Muscle of leg (tissue), 11 donors: ENCODE measurements around the gene RGCC. TPM values are rescaled to one million over a fixed set of nuclear protein-coding genes. Genes with fewer than 3 reads are reported as not detected.
"Not testable (repeated sequence)": the region's sequence is repeated elsewhere in the genome, so short reads cannot be mapped to it uniquely, and the experiment has no call there.

Experiments used
- DNase-seq: peaks from one replicate; pipeline ENCODE4 v3.0.0; 2013
- H3K27ac ChIP-seq: one replicate; pipeline ENCODE4 v1.5.1; 2013; ENCODE audit warnings: mild to moderate bottlenecking, low read length, control low read depth
- H3K27me3 ChIP-seq: one replicate; pipeline ENCODE4 v1.6.1; 2013; ENCODE audit warnings: low read length; ENCODE audit not compliant: control insufficient read depth, insufficient read depth
- H3K36me3 ChIP-seq: one replicate; pipeline ENCODE4 v1.6.1; 2013; ENCODE audit warnings: low read length; ENCODE audit not compliant: control insufficient read depth, insufficient read depth
- H3K4me1 ChIP-seq: one replicate; pipeline ENCODE4 v1.6.1; 2013; ENCODE audit warnings: low read length; ENCODE audit not compliant: control insufficient read depth, insufficient read depth
- H3K4me3 ChIP-seq: one replicate; pipeline ENCODE4 v1.5.1; 2013; ENCODE audit warnings: low read length, control low read depth
- H3K9me3 ChIP-seq: replicated peaks from 2 replicates; pipeline ENCODE4 v1.6.1; 2013; ENCODE audit warnings: low read depth, low read length; ENCODE audit not compliant: control insufficient read depth
- WGBS: methylation state at CpG from one replicate; pipeline ENCODE4 v1.1.5; 2013; ENCODE audit warnings: missing lambda C conversion rate; ENCODE audit not compliant: insufficient coverage; 5-methylcytosine and 5-hydroxymethylcytosine counted together
- polyA plus RNA-seq, 8 donors: library from polyadenylated mRNA; unstranded; fragments of 120-200 nt; gene quantifications; one replicate each; pipeline versions ENCODE4 v1.2.1 to v1.2.3, GENCODE V29; 2013; ENCODE audit warnings: inconsistent platforms in 1 of 8, low replicate concordance in 1 of 8; ENCODE audit not compliant: insufficient read length in 8 of 8, insufficient read depth in 1 of 8
- total RNA-seq: library from RNA; stranded (reverse); fragments of 120-200 nt; gene quantifications from one replicate; pipeline ENCODE4 v1.2.4, GENCODE V29; 2013

Gene RGCC
- total and polyA plus RNA-seq, 9 donors: 17.7 to 29.8 (median 24.6) TPM

- no peak overlapping the region for H3K27ac ChIP-seq
- H3K4me3 ChIP-seq: no peak overlapping the region
- no peaks in the 10 kb centered on the region for H3K36me3 ChIP-seq
- H3K4me1 ChIP-seq: no peaks in the 10 kb centered on the region
- no peaks in the 10 kb centered on the region for H3K27me3 ChIP-seq
- DNase-seq: no peak
- 75% methylated on average over 1 of the region's 2 CpGs for WGBS
- H3K9me3 ChIP-seq: no peaks in the 10 kb centered on the region
Observed at GRCh38 chr13:41418731-41419130, 38.6 kb upstream of the RGCC start.

GRCh38 chr13:41419206-41419605 lies 38.1 kb upstream of the RGCC start:
- no peaks in the 10 kb centered on the region for H3K36me3 ChIP-seq
- DNase-seq: no peak
- no peaks in the 10 kb centered on the region for H3K27me3 ChIP-seq
- no peak overlapping the region for H3K27ac ChIP-seq
- H3K9me3 ChIP-seq: no peaks in the 10 kb centered on the region
- H3K4me1 ChIP-seq: no peaks in the 10 kb centered on the region
- no peak overlapping the region for H3K4me3 ChIP-seq
- WGBS: no CpG with 5 or more reads among the region's 1 CpG

GRCh38 chr13:41420146-41420545 lies 37.2 kb upstream of the RGCC start:
- H3K27ac ChIP-seq: no peak overlapping the region
- DNase-seq: no peak
- no peaks in the 10 kb centered on the region for H3K9me3 ChIP-seq
- 63% methylated on average over 3 of the region's 4 CpGs for WGBS
- H3K36me3 ChIP-seq: no peaks in the 10 kb centered on the region
- no peak overlapping the region for H3K4me3 ChIP-seq
- H3K4me1 ChIP-seq: no peaks in the 10 kb centered on the region
- H3K27me3 ChIP-seq: no peaks in the 10 kb centered on the region

GRCh38 chr13:41421330-41421729 lies 36.0 kb upstream of the RGCC start:
- DNase-seq, H3K4me1 ChIP-seq, H3K27me3 ChIP-seq, H3K9me3 ChIP-seq, H3K27ac ChIP-seq, H3K36me3 ChIP-seq, H3K4me3 ChIP-seq: not testable (repeated sequence)
- WGBS: no CpG with 5 or more reads among the region's 6 CpGs

- H3K9me3 ChIP-seq, H3K27me3 ChIP-seq, H3K36me3 ChIP-seq, H3K4me3 ChIP-seq, DNase-seq, H3K4me1 ChIP-seq, H3K27ac ChIP-seq: not testable (repeated sequence)
- whole genome bisulfite sequencing: 59% methylated on average over 6 of the region's 7 CpGs
Observed at GRCh38 chr13:41421983-41422382, 35.4 kb upstream of the RGCC start.

GRCh38 chr13:41423259-41423658 lies 34.1 kb upstream of the RGCC start:
- H3K27ac ChIP-seq, H3K4me3 ChIP-seq, H3K36me3 ChIP-seq, H3K9me3 ChIP-seq, H3K27me3 ChIP-seq, DNase-seq, H3K4me1 ChIP-seq: not testable (repeated sequence)
- WGBS: 88% methylated on average over 8 of the region's 13 CpGs

- H3K4me1 ChIP-seq, H3K36me3 ChIP-seq, H3K4me3 ChIP-seq, H3K27ac ChIP-seq, DNase-seq, H3K9me3 ChIP-seq, H3K27me3 ChIP-seq: not testable (repeated sequence)
- no CpG with 5 or more reads among the region's 6 CpGs for WGBS
Observed at GRCh38 chr13:41424675-41425074, 32.7 kb upstream of the RGCC start.

GRCh38 chr13:41426047-41426446 lies 31.3 kb upstream of the RGCC start:
- no peaks in the 10 kb centered on the region for H3K4me1 ChIP-seq

GRCh38 chr13:41427666-41428065 lies 29.7 kb upstream of the RGCC start:
- Histone ChIP-seq H3K4me3 (no peak overlapping the region), H3K27me3 (peaks cover 5% of the 10 kb centered on the region), H3K36me3 (no peaks in the 10 kb centered on the region), H3K9me3 (peaks cover 2% of the 10 kb centered on the region), H3K4me1 (no peaks in the 10 kb centered on the region), H3K27ac (no peak overlapping the region)
- no peak for DNase-seq
- WGBS: no CpG with 5 or more reads among the region's 17 CpGs

More at GRCh38 chr13:41426047-41426446, 31.3 kb upstream of the RGCC start:
- H3K4me3 ChIP-seq: no peak overlapping the region
- 100% methylated on average over 1 of the region's 22 CpGs for WGBS
- H3K36me3 ChIP-seq: no peaks in the 10 kb centered on the region
- H3K27me3 ChIP-seq: peaks cover 5% of the 10 kb centered on the region
- DNase-seq: no peak
- H3K27ac ChIP-seq: no peak overlapping the region
- peaks cover 2% of the 10 kb centered on the region for H3K9me3 ChIP-seq

GRCh38 chr13:41428155-41428554 lies 29.2 kb upstream of the RGCC start:
- peaks cover 5% of the 10 kb centered on the region for H3K27me3 ChIP-seq
- WGBS: 27% methylated on average over 14 of the region's 32 CpGs
- DNase-seq: no peak
- H3K36me3 ChIP-seq: no peaks in the 10 kb centered on the region
- no peak overlapping the region for H3K27ac ChIP-seq
- no peak overlapping the region for H3K4me3 ChIP-seq
- H3K9me3 ChIP-seq: peaks cover 2% of the 10 kb centered on the region
- H3K4me1 ChIP-seq: no peaks in the 10 kb centered on the region

- H3K36me3 ChIP-seq, H3K27ac ChIP-seq, H3K9me3 ChIP-seq, H3K27me3 ChIP-seq, H3K4me3 ChIP-seq, DNase-seq, H3K4me1 ChIP-seq: not testable (repeated sequence)
- 100% methylated on average over 1 of the region's 6 CpGs for WGBS
Observed at GRCh38 chr13:41434030-41434429, 23.3 kb upstream of the RGCC start.
